ENCODE results near the gene FEM1C. TPM values are rescaled to one million over a fixed set of nuclear protein-coding genes. Genes with fewer than 3 reads are reported as not detected.

Gene FEM1C
- total RNA-seq, 4 donors from 2014 or later = 18.9 to 39.4 (median 33.7) TPM

DNA sequence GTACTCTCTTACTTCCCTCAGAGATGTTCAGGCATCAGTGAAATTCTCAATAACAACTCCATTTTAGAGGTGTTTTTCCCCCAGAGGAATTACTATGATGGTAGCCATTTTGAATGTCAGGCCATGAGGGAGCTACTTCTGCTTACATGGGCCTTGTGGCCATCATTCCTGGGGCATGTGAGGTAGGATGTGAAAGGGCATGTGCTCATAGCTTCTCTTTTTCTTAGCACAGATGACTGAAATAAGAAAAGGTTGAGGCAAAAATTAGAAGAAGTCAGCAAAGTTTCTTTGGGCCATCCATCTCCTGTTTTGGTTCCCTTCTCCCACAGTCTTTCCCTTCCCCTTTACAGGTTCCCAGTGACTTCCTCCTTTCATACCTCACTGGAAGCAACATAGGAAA is 68.8 kb downstream of the FEM1C start:
- H3K27me3 ChIP-seq = no peaks in the 10 kb centered on the region
- H3K36me3 ChIP-seq = no peaks in the 10 kb centered on the region
- no peak overlapping the region for H3K27ac ChIP-seq
- H3K9me3 ChIP-seq = no peaks in the 10 kb centered on the region
- ATAC-seq = no peak
- TF ChIP-seq, protein P1, sequence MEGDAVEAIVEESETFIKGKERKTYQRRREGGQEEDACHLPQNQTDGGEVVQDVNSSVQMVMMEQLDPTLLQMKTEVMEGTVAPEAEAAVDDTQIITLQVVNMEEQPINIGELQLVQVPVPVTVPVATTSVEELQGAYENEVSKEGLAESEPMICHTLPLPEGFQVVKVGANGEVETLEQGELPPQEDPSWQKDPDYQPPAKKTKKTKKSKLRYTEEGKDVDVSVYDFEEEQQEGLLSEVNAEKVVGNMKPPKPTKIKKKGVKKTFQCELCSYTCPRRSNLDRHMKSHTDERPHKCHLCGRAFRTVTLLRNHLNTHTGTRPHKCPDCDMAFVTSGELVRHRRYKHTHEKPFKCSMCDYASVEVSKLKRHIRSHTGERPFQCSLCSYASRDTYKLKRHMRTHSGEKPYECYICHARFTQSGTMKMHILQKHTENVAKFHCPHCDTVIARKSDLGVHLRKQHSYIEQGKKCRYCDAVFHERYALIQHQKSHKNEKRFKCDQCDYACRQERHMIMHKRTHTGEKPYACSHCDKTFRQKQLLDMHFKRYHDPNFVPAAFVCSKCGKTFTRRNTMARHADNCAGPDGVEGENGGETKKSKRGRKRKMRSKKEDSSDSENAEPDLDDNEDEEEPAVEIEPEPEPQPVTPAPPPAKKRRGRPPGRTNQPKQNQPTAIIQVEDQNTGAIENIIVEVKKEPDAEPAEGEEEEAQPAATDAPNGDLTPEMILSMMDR (IDR thresholded peaks at IDR 0.05 in 4 of 5, conservative IDR thresholded peaks at IDR 0.05 in 1 of 5) = no peak
- TF ChIP-seq POLR2A (IDR thresholded peaks at IDR 0.05) = no peak
- in situ Hi-C loops (cut with MboI; ENCODE audit: low sequenced_read_pairs in 4 of 4) = no loop called here
- intact Hi-C loops (cut with DNase I; ENCODE audit: low total_unique reads) = no loop called here
- no peak for DNase-seq
- H3K4me1 ChIP-seq = peaks cover 25 to 29% of the 10 kb centered on the region in 2 donors
- no peak overlapping the region for H3K4me3 ChIP-seq

DNA sequence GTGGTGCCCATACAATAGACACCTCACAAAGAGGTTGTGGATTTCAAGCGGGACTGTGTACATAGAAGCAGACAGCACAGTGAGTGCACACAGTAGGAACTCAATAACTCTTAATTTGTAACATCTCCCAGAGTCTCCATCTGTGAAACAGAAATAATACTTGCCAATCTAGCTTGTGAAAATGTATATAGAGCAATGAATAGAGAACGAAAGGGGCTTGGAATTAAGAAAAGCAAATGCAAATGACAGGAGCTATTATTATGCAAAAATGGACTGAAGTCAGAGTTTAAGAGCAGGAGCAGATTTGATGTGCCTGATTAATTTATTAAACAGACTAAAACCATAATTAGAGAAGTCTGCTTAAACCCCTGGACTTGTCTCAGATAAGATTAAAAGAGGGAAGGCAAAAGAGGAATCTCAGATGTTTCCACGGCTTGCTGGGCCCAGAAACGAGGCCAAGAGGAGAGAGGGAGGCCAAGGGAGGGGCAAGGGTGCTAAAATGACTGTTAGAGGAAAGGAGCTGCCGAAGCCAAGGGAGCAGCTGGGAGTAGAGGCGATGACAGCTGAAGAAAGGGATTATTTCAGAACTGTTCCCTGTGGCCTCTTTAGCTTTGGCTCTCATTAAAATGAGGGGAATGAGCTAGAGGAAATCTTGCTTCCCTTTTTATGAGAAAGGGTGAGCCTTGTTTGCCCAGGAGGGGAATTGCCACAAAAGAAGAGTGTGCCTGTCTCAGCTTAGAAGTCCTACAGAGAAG is 72.1 kb downstream of the FEM1C start:
- Histone ChIP-seq H3K36me3 (no peaks in the 10 kb centered on the region), H3K27me3 (no peaks in the 10 kb centered on the region), H3K4me3 (no peak overlapping the region), H3K4me1 (peaks cover 23 to 25% of the 10 kb centered on the region in 2 donors), H3K9me3 (no peaks in the 10 kb centered on the region), H3K27ac (peak overlapping the region; percentile 67 to 84 (median 74))
- in situ Hi-C loops (cut with MboI; ENCODE audit: low sequenced_read_pairs in 4 of 4) = no loop called here
- intact Hi-C loops (cut with DNase I; ENCODE audit: low total_unique reads) = no loop called here
- TF ChIP-seq POLR2A (IDR thresholded peaks at IDR 0.05) = no peak
- TF ChIP-seq, protein P1 (IDR thresholded peaks at IDR 0.05 in 4 of 5, conservative IDR thresholded peaks at IDR 0.05 in 1 of 5) = no peak
- ATAC-seq (peak; percentile 64 to 88), DNase-seq (peak; percentile 38 to 75)

DNA sequence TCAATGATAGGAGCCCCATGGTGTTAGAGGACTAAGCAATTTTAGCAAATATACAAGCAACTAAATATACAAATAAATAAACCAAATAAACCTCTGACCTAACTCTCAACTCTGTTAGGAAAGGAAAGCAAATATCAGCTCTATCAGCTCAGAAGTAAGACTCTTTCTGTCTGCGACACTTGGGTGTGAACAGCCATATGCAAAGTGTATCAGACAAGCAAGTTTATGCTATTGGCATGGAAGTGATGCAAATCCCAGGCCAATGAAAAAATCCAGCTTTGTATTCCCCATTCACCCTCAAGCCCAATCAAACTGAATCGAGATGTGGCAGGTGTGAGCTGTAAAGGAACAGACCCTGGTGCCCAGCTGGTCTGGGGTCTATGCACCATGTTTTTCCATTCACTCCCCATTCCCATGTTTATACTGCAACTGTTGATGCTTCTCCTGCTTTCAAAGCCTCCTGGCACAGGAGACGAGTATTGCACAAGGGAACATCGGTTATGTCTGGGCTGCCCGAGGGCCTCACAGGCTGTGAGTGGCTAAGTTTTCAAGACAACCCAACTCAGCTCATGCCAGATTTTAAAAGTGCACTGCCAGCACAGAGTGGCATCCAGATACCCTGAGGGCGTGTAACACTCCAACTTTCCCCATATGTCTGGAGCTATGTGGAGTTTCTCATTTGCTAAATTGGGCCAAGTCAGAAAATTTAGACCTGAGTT is 73.1 kb downstream of the FEM1C start:
- no peak overlapping the region for H3K4me3 ChIP-seq
- in situ Hi-C loops (cut with MboI; ENCODE audit: low sequenced_read_pairs in 4 of 4) (no loop called here), intact Hi-C loops (cut with DNase I; ENCODE audit: low total_unique reads) (no loop called here)
- H3K9me3 ChIP-seq = no peaks in the 10 kb centered on the region
- ATAC-seq (peak; percentile 87 to 88), DNase-seq (peak; percentile 72 to 88)
- H3K4me1 ChIP-seq = peaks cover 21 to 22% of the 10 kb centered on the region in 2 donors
- TF ChIP-seq POLR2A (IDR thresholded peaks at IDR 0.05) = no peak
- TF ChIP-seq, protein P1 (IDR thresholded peaks at IDR 0.05 in 4 of 5, conservative IDR thresholded peaks at IDR 0.05 in 1 of 5) = no peak
- peak overlapping the region; percentile 67 to 84 (median 74) for H3K27ac ChIP-seq
- H3K27me3 ChIP-seq = no peaks in the 10 kb centered on the region
- no peaks in the 10 kb centered on the region for H3K36me3 ChIP-seq

DNA sequence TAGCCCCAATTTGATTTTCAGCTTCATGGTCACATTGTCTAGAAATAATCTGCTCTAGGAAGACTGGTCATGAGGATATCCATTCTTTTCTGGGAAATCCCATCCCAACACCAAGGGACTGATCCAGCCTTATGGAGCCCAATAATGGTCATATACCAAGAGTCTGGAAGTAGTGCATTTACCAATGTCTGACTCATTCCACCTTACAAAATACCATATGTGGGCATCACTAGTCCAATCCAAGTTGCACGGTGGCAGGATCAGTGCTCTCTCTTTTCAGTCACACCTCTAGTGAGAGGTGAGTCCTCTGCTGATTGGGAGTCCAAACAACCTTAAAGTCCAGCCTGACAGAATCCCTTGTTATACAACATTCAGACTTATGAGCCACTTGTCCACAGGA is 73.7 kb downstream of the FEM1C start:
- DNase-seq = no peak
- Histone ChIP-seq H3K27ac (peak overlapping the region; percentile 67 to 84 (median 74)), H3K9me3 (no peaks in the 10 kb centered on the region), H3K4me1 (peaks cover 21 to 22% of the 10 kb centered on the region in 2 donors), H3K4me3 (no peak overlapping the region), H3K27me3 (no peaks in the 10 kb centered on the region), H3K36me3 (no peaks in the 10 kb centered on the region)
- in situ Hi-C loops (cut with MboI; ENCODE audit: low sequenced_read_pairs in 4 of 4) = no loop called here
- ATAC-seq = no peak
- intact Hi-C loops (cut with DNase I; ENCODE audit: low total_unique reads) = no loop called here
- TF ChIP-seq, protein P1 (IDR thresholded peaks at IDR 0.05 in 4 of 5, conservative IDR thresholded peaks at IDR 0.05 in 1 of 5) = no peak
- TF ChIP-seq POLR2A (IDR thresholded peaks at IDR 0.05) = no peak

Other genes with a start within 250 kb of the FEM1C start
- gene CCDC112, start 248.1 kb downstream of the FEM1C start, total RNA-seq = 1 to 10 TPM; 2.1 to 4.8 (median 3.8) TPM
- gene TICAM2, start 57.7 kb upstream of the FEM1C start, total RNA-seq = 1 to 10 TPM in 1 of 4 donors, under 1 TPM in 3; 0.59 to 1.3 (median 0.78) TPM
- gene TMED7, start 81.3 kb upstream of the FEM1C start, total RNA-seq = 100 to 1,000 TPM in 1 of 4 donors, 10 to 100 TPM in 3; 53.1 to 122 (median 68.6) TPM